Astrocyte (in vitro differentiated cells and primary cell): ENCODE results near the gene CELF2. TPM values are rescaled to one million over a fixed set of nuclear protein-coding genes. Genes with fewer than 3 reads are reported as not detected.

Source experiments
- DNase-seq: peaks from one replicate; pipeline ENCODE4 v3.0.0-alpha.2; 2010; ENCODE audit warnings: low read depth
- FAIRE-seq: peaks from 2 replicates; lab custom pipeline; 2011; peaks lifted over from hg19 to GRCh38; lab: Jason Lieb, UNC
- H2AFZ ChIP-seq: 2 replicates; pipeline ENCODE4 v1.6.0; 2012; ENCODE audit warnings: low read depth, low read length, inconsistent platforms
- H3K27ac ChIP-seq: 2 replicates; pipeline ENCODE4 v1.5.1; 2011; ENCODE audit warnings: low read depth, low read length, inconsistent platforms
- H3K27me3 ChIP-seq: 2 replicates; pipeline ENCODE4 v1.6.0; 2011; ENCODE audit warnings: low read length, inconsistent platforms; ENCODE audit not compliant: insufficient read depth
- H3K36me3 ChIP-seq: 2 replicates; pipeline ENCODE4 v1.5.1; 2011; ENCODE audit warnings: low read length, inconsistent platforms; ENCODE audit not compliant: insufficient read depth
- H3K4me1 ChIP-seq: 2 replicates; pipeline ENCODE4 v1.5.1; 2011; ENCODE audit warnings: low read length, inconsistent platforms; ENCODE audit not compliant: insufficient read depth
- H3K4me2 ChIP-seq: 2 replicates; pipeline ENCODE4 v1.6.0; 2012; ENCODE audit warnings: low read length, inconsistent platforms
- H3K4me3 ChIP-seq: 2 replicates; pipeline ENCODE4 v1.5.1; 2011; ENCODE audit warnings: low read depth, mild to moderate bottlenecking, low read length, inconsistent platforms; ENCODE audit not compliant: insufficient read depth
- H3K79me2 ChIP-seq: 2 replicates; pipeline ENCODE4 v1.6.0; 2012; ENCODE audit warnings: mild to moderate bottlenecking, low read length, inconsistent platforms; ENCODE audit not compliant: insufficient read depth
- H3K9ac ChIP-seq: 2 replicates; pipeline ENCODE4 v1.6.0; 2012; ENCODE audit warnings: mild to moderate bottlenecking, low read length, inconsistent platforms
- H3K9me3 ChIP-seq: 2 replicates; pipeline ENCODE4 v1.5.1; 2012; ENCODE audit warnings: low read depth, mild to moderate bottlenecking, low read length, inconsistent platforms; ENCODE audit not compliant: insufficient read depth
- H4K20me1 ChIP-seq: 2 replicates; pipeline ENCODE4 v1.6.0; 2012; ENCODE audit warnings: low read length, inconsistent platforms; ENCODE audit not compliant: insufficient read depth
- H3K27ac Mint-ChIP-seq: one replicate; pipeline ENCODE4 v1.8.0; 2021; ENCODE audit warnings: mild to moderate bottlenecking, mixed read lengths; ENCODE audit not compliant: unreplicated experiment
- H3K27me3 Mint-ChIP-seq: one replicate; pipeline ENCODE4 v1.8.0; 2021; ENCODE audit warnings: low read depth, mixed read lengths; ENCODE audit not compliant: unreplicated experiment
- H3K36me3 Mint-ChIP-seq: one replicate; pipeline ENCODE4 v1.8.0; 2021; ENCODE audit warnings: low read depth, mixed read lengths; ENCODE audit not compliant: unreplicated experiment
- H3K4me1 Mint-ChIP-seq: one replicate; pipeline ENCODE4 v1.8.0; 2021; ENCODE audit warnings: low read depth, mixed read lengths; ENCODE audit not compliant: unreplicated experiment
- H3K4me3 Mint-ChIP-seq: one replicate; pipeline ENCODE4 v1.8.0; 2021; ENCODE audit warnings: mild to moderate bottlenecking, moderate library complexity, mixed read lengths; ENCODE audit not compliant: unreplicated experiment
- H3K9me3 Mint-ChIP-seq: one replicate; pipeline ENCODE4 v1.8.0; 2021; ENCODE audit warnings: mild to moderate bottlenecking, mixed read lengths; ENCODE audit not compliant: unreplicated experiment
- CTCF ChIP-seq: IDR thresholded peaks from 2 replicates; pipeline ENCODE4 v1.5.1; 2011; ENCODE audit warnings: low read depth, mild to moderate bottlenecking, inconsistent platforms, low read length, moderate library complexity; ENCODE audit not compliant: insufficient read depth
- EZH2 ChIP-seq: IDR thresholded peaks from 2 replicates; pipeline ENCODE4 v1.6.1; 2012; ENCODE audit warnings: mild to moderate bottlenecking, low read length, inconsistent platforms; ENCODE audit not compliant: insufficient read depth
- total RNA-seq: library from RNA; stranded (reverse); gene quantifications from 2 replicates; pipeline ENCODE4 v1.2.1, GENCODE V29; 2021

Gene CELF2
- total RNA-seq, 1 donor from 2014 or later, result 76.1 TPM

- peaks cover 13% of the 10 kb centered on the region for H3K4me1 ChIP-seq
- peak overlapping the region; percentile 26 for H3K27ac ChIP-seq
- peak overlapping the region; percentile 13 for H3K27ac Mint-ChIP-seq
- FAIRE-seq, result no peak
- no peaks in the 10 kb centered on the region for H4K20me1 ChIP-seq
- H3K4me3 ChIP-seq, result no peak overlapping the region
- peak; percentile 80 for DNase-seq
- peaks cover 49% of the 10 kb centered on the region for H3K4me1 Mint-ChIP-seq
- H3K4me3 Mint-ChIP-seq, result no peak overlapping the region
- H3K27me3 Mint-ChIP-seq, result no peaks in the 10 kb centered on the region
- no peaks in the 10 kb centered on the region for H3K79me2 ChIP-seq
- TF ChIP-seq CTCF (no peak), EZH2 (no peak)
- H2AFZ ChIP-seq, result no peak overlapping the region
- H3K27me3 ChIP-seq, result no peaks in the 10 kb centered on the region
- H3K36me3 Mint-ChIP-seq, result peaks cover 1% of the 10 kb centered on the region
- peak overlapping the region; percentile 36 for H3K4me2 ChIP-seq
- H3K9me3 ChIP-seq, result no peaks in the 10 kb centered on the region
- no peaks in the 10 kb centered on the region for H3K9me3 Mint-ChIP-seq
- no peaks in the 10 kb centered on the region for H3K36me3 ChIP-seq
- peak overlapping the region; percentile 13 for H3K9ac ChIP-seq
Observed at GRCh38 chr10:11035301-11035991, 17.8 kb downstream of the CELF2 start.

- no peaks in the 10 kb centered on the region for H3K36me3 ChIP-seq
- no peak overlapping the region for H2AFZ ChIP-seq
- no peak overlapping the region for H3K9ac ChIP-seq
- no peaks in the 10 kb centered on the region for H3K27me3 ChIP-seq
- no peaks in the 10 kb centered on the region for H3K9me3 ChIP-seq
- H3K4me1 ChIP-seq, result peaks cover 13% of the 10 kb centered on the region
- Mint-ChIP-seq H3K9me3 (no peaks in the 10 kb centered on the region), H3K4me1 (peaks cover 49% of the 10 kb centered on the region), H3K27ac (no peak overlapping the region), H3K4me3 (no peak overlapping the region), H3K27me3 (no peaks in the 10 kb centered on the region), H3K36me3 (peaks cover 1% of the 10 kb centered on the region)
- no peaks in the 10 kb centered on the region for H4K20me1 ChIP-seq
- H3K27ac ChIP-seq, result no peak overlapping the region
- TF ChIP-seq EZH2, result no peak
- peak; percentile 71 for TF ChIP-seq CTCF
- DNase-seq (peak; percentile 29), FAIRE-seq (no peak)
- no peaks in the 10 kb centered on the region for H3K79me2 ChIP-seq
- no peak overlapping the region for H3K4me2 ChIP-seq
- H3K4me3 ChIP-seq, result no peak overlapping the region
Observed at GRCh38 chr10:11036424-11037011, 18.8 kb downstream of the CELF2 start.

DNA sequence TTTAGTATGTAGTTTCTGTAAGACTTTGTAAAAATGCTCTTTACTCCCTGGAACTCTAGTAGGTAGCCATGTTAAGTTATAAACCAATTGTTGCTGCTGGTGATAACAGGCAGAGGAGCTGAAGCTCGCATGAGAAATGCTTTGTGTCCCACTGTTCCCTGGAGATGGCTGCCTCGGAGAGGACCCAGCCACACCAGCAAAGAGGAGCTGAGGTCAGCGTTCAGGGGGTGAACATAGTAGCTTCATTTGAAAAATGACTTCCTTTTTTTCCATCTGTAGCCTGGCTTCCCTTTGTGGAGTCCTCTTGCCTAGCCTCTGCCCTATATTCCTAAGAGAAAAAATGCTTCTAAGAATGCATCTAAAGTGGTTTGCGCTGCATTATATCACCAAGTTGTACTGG is 20.3 kb downstream of the CELF2 start:
- no peaks in the 10 kb centered on the region for H3K79me2 ChIP-seq
- no peaks in the 10 kb centered on the region for H3K27me3 Mint-ChIP-seq
- no peak overlapping the region for H3K27ac Mint-ChIP-seq
- H3K9me3 ChIP-seq, result no peaks in the 10 kb centered on the region
- no peaks in the 10 kb centered on the region for H3K36me3 ChIP-seq
- no peak overlapping the region for H2AFZ ChIP-seq
- H3K27ac ChIP-seq, result no peak overlapping the region
- no peaks in the 10 kb centered on the region for H4K20me1 ChIP-seq
- no peak overlapping the region for H3K4me2 ChIP-seq
- H3K27me3 ChIP-seq, result no peaks in the 10 kb centered on the region
- TF ChIP-seq EZH2 (no peak), CTCF (no peak)
- no peak for DNase-seq
- no peaks in the 10 kb centered on the region for H3K9me3 Mint-ChIP-seq
- H3K4me1 ChIP-seq, result peaks cover 13% of the 10 kb centered on the region
- H3K9ac ChIP-seq, result no peak overlapping the region
- peaks cover 1% of the 10 kb centered on the region for H3K36me3 Mint-ChIP-seq
- no peak overlapping the region for H3K4me3 Mint-ChIP-seq
- H3K4me1 Mint-ChIP-seq, result peaks cover 53% of the 10 kb centered on the region
- no peak for FAIRE-seq
- H3K4me3 ChIP-seq, result no peak overlapping the region
